Kidney (tissue), 14 donors: ENCODE data around the gene NTNG2. TPM values are rescaled to one million over a fixed set of nuclear protein-coding genes. Genes with fewer than 3 reads are reported as not detected.
A peak's percentile ranks its signal among the peaks of the same experiment; 100 is the strongest.

Experiments
- DNase-seq, 5 donors: peaks; one replicate each; pipeline ENCODE4 v3.0.0-alpha.2; 2013 to 2020
- FAIRE-seq: peaks from 2 replicates; lab custom pipeline; 2012; peaks lifted over from hg19 to GRCh38; lab: Jason Lieb, UNC
- H3K27ac ChIP-seq, 2 donors: one replicate each; pipeline ENCODE4 v1.7.0; 2013; ENCODE audit warnings: low read depth in 2 of 2, low read length in 2 of 2, inconsistent platforms in 1 of 2
- H3K27me3 ChIP-seq: one replicate; pipeline ENCODE4 v1.7.1; 2013; ENCODE audit warnings: low read length, inconsistent platforms; ENCODE audit not compliant: control insufficient read depth, insufficient read depth
- H3K36me3 ChIP-seq, 3 donors: one replicate each; pipeline versions ENCODE4 v1.7.0 to v1.7.1; 2013; ENCODE audit warnings: low read length in 3 of 3, control low read depth in 1 of 3, inconsistent platforms in 1 of 3; ENCODE audit not compliant: insufficient read depth in 3 of 3, control insufficient read depth in 2 of 3
- H3K4me1 ChIP-seq, 3 donors: one replicate each; pipeline versions ENCODE4 v1.7.0 to v1.7.1; 2013; ENCODE audit warnings: low read length in 3 of 3, inconsistent platforms in 1 of 3, low read depth in 1 of 3; ENCODE audit not compliant: control insufficient read depth in 2 of 3, insufficient read depth in 2 of 3
- H3K4me3 ChIP-seq, 3 donors: one replicate each; pipeline versions ENCODE4 v1.7.0 to v1.8.1; 2013; ENCODE audit warnings: low read length in 3 of 3, control low read depth in 1 of 3, inconsistent platforms in 1 of 3
- H3K9ac ChIP-seq, 3 donors: one replicate each; pipeline versions ENCODE4 v1.7.0 to v1.7.1; 2013; ENCODE audit warnings: low read length in 3 of 3, control low read depth in 1 of 3, inconsistent platforms in 1 of 3
- H3K9me3 ChIP-seq, 3 donors: one replicate each; pipeline versions ENCODE4 v1.7.0 to v1.7.1; 2013; ENCODE audit warnings: low read length in 3 of 3, control low read depth in 1 of 3, inconsistent platforms in 1 of 3; ENCODE audit not compliant: control insufficient read depth in 2 of 3, insufficient read depth in 1 of 3
- CTCF ChIP-seq: IDR thresholded peaks from 3 replicates; pipeline ENCODE4 v1.5.1; 2012; ENCODE audit warnings: mild to moderate bottlenecking, moderate library complexity, borderline replicate concordance; ENCODE audit not compliant: insufficient read depth; ENCODE audit errors: extremely low read depth
- intact Hi-C: fragments of 100-400 bp; cut with DNase I; formaldehyde crosslinking; loops from one replicate; pipeline ENCODE4 v1.11.1; 2022
- polyA plus RNA-seq: library from polyadenylated mRNA; stranded (reverse); fragments of 350-450 nt; fragmentation: Illumina TruSeq; extraction: RNeasy Lipid Tissue Mini Kit (QIAGEN cat#74804); gene quantifications from one replicate; pipeline ENCODE4 v1.2.3, GENCODE V29; 2014; ENCODE audit warnings: low read depth, low replicate concordance; ENCODE audit not compliant: insufficient read depth
- total RNA-seq: library from RNA; stranded (reverse); fragmentation: NEBNext Ultra II Directional; extraction: Animal tissue kit (Norgen Biotek cat#: 25700); gene quantifications from one replicate; pipeline ENCODE4 v1.2.1, GENCODE V29; 2021
- donor health status: control.
- donor health status: control.
- donor health status: control.
- donor health status: control.
- donor health status: control.
- donor health status: DM: yes; HTN: yes; CAD: no.
- donor health status: Normal renal cell carcinoma (clear cell type).

The NTNG2 gene
- total and polyA plus RNA-seq, 2 donors from 2014 or later: 0.54 to 2.2 TPM

- DNase-seq (peak in 3 of 5 donors; percentile 31 to 93 (median 53)), FAIRE-seq (no peak)
- Histone ChIP-seq H3K9ac (no peak overlapping the region), H3K9me3 (no peaks in the 10 kb centered on the region), H3K4me1 (peaks cover 0 to 12% (median 0%) of the 10 kb centered on the region in 3 donors), H3K4me3 (no peak overlapping the region), H3K27ac (peak overlapping the region in 1 of 2 donors; percentile 52), H3K27me3 (no peaks in the 10 kb centered on the region), H3K36me3 (no peaks in the 10 kb centered on the region)
- TF ChIP-seq CTCF: no peak
- intact Hi-C loops: no loop called here
These were observed 83.0 kb downstream of the NTNG2 start for GRCh38 chr9:132244582-132245455.

DNA sequence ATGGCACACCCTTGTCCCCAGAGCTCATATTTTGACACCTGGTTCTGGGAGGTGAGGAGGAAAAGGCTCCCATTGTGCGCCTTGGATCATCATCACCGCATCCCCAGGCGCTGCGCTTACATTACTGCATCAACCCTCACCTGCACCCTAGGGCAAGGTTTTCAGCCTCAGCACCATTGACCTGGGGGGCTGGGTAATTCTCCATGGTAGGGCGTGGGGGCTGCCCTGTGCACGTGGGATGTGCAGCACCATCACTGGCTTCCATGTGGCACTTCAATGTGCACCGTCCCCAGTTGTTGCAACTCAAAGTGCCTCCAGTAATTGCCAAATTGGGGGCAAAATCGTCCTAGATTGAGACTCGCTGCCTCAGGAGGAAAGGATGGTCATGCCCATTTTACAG, 83.6 kb downstream of the NTNG2 start:
- no peaks in the 10 kb centered on the region for H3K27me3 ChIP-seq
- no peak overlapping the region for H3K27ac ChIP-seq
- intact Hi-C loops: no loop called here
- no peak for TF ChIP-seq CTCF
- no peaks in the 10 kb centered on the region for H3K36me3 ChIP-seq
- no peak for FAIRE-seq
- no peak for DNase-seq
- H3K9ac ChIP-seq: no peak overlapping the region
- no peak overlapping the region for H3K4me3 ChIP-seq
- no peaks in the 10 kb centered on the region for H3K9me3 ChIP-seq
- peaks cover 0 to 12% (median 0%) of the 10 kb centered on the region in 3 donors for H3K4me1 ChIP-seq

GRCh38 chr9:132247942-132248341, 86.1 kb downstream of the NTNG2 start:
- intact Hi-C loops: no loop called here
- no peaks in the 10 kb centered on the region for H3K27me3 ChIP-seq
- peak in 1 of 5 donors; percentile 43 for DNase-seq
- FAIRE-seq: no peak
- H3K36me3 ChIP-seq: no peaks in the 10 kb centered on the region
- H3K9me3 ChIP-seq: peaks cover 0 to 2% (median 0%) of the 10 kb centered on the region in 3 donors
- H3K9ac ChIP-seq: no peak overlapping the region
- no peak overlapping the region for H3K27ac ChIP-seq
- TF ChIP-seq CTCF: no peak
- no peak overlapping the region for H3K4me3 ChIP-seq
- peaks cover 0 to 7% (median 0%) of the 10 kb centered on the region in 3 donors for H3K4me1 ChIP-seq
